Retinal pigment epithelial cell (primary cell): ENCODE measurements around the gene E2F2.

ENCODE experiments used
- DNase-seq: peaks from one replicate; pipeline ENCODE4 v3.0.0-alpha.2; 2010; ENCODE audit warnings: low read depth
- H3K4me3 ChIP-seq: 2 replicates; pipeline ENCODE4 v1.5.1; 2011; ENCODE audit warnings: mild to moderate bottlenecking, low read length, control low read depth, moderate library complexity
- TF ChIP-seq, protein P1 (sequence below): conservative IDR thresholded peaks from 2 replicates; pipeline ENCODE4 v1.5.1; 2011; ENCODE audit warnings: low read depth, low read length, control low read depth, inconsistent platforms

Gene E2F2

DNA sequence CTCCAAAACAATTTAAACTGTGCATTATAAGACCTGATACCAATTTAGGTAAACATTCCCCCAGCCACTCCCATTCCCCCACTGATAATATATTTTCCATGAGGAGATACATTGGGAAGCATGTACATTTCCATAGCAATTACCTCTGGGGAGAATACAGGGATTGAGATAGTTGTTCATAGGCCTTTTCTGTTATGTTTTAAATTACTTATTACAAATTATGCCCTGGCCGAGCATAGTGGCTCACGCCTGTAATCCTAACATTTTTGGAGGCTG is 51.4 kb downstream of the E2F2 start:
- TF ChIP-seq, protein P1, sequence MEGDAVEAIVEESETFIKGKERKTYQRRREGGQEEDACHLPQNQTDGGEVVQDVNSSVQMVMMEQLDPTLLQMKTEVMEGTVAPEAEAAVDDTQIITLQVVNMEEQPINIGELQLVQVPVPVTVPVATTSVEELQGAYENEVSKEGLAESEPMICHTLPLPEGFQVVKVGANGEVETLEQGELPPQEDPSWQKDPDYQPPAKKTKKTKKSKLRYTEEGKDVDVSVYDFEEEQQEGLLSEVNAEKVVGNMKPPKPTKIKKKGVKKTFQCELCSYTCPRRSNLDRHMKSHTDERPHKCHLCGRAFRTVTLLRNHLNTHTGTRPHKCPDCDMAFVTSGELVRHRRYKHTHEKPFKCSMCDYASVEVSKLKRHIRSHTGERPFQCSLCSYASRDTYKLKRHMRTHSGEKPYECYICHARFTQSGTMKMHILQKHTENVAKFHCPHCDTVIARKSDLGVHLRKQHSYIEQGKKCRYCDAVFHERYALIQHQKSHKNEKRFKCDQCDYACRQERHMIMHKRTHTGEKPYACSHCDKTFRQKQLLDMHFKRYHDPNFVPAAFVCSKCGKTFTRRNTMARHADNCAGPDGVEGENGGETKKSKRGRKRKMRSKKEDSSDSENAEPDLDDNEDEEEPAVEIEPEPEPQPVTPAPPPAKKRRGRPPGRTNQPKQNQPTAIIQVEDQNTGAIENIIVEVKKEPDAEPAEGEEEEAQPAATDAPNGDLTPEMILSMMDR = no peak
- DNase-seq = no peak
- H3K4me3 ChIP-seq = no peak overlapping the region

DNA sequence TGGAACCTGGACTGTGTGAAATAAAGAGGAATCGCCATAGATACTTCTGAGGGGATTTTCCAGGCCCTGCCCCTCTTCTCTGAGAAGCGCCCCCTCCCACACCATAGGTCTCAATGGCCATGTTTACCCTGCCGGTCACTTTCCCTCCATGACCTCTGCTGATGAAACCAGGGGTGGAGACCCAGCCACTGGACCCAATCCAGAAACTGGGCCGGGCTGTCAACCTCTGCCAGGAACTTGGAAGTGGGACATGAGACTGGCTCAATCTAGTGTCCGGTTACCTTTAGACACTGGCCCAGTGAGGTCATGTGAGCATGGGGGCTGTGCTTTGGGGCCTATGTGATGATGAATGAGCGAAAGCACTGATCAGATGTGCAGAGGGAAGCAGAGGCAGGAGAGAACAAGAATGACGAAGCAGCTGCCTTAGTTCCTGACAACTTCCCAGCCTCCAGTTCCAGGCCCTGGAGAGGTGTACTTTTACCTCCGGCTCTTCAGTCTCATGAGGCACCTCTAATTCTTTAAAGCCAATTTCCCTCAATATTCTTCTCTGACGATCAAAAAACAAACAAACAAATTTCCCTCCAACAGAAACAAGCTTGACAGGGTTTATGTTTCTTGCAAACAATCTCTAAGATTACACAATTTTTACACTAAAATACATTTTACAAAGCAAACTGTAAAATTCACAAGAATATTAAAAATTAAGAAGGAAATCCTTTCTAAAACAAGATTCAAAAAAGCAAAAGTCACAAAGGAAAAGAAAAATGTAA is 52.0 kb downstream of the E2F2 start:
- TF ChIP-seq, protein P1 = no peak
- DNase-seq = no peak
- no peak overlapping the region for H3K4me3 ChIP-seq

DNA sequence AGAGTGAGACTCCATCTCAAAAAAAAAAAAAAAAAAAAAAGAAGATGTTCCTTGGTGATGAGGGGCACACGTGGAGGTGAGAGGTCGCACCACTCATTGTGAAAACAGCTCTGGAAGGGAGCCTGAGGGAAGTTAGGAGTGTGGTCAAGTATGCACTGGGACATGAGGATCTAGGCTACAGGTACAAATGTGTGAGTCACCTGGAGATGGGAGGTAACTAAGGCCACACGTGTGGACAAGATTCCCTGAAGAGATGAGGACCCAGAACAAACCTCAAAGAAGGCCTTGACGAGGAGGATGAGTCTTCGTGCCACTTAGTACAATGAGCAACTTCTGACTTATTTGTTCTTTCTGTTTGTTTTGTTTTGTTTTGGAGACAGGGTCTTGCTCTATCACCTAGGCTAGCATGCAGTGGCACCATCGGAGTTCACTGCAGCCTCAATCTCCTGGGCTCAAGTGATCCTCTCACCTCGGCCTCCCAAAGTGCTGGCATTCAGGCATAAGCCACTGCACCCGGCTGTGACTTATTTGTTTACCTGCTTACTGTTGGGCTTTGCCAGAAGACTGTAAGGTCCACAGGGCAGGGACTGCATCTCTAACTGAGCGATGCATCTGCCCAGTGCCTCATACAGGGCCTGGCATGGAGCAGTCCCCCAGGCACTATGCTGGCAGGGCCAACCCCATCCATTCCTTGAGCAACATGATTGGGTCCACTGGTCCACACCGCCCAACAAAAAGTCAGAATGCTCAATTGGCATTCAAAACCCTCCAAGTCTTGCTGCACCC is 53.5 kb downstream of the E2F2 start:
- no peak for DNase-seq
- H3K4me3 ChIP-seq = no peak overlapping the region
- TF ChIP-seq, protein P1 = no peak

DNA sequence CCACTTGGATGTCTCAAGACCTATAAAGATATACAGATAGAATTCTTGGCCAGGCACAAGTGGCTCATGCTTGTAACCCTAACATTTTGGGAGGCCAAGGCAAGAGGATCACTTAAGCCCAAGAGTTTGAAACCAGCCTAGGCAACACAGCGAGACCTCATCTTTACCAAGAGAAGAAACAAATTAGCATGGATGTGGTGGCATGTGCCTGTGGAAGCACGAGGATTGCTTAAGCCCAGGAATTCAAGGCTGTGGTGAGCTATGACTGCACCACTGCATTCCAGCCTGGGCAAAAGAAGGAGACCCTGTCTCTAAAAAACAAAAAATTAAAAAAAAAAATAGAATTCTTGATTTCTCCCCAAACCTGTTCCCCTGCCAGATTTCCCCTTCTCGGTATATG is 55.4 kb downstream of the E2F2 start:
- TF ChIP-seq, protein P1 = no peak
- DNase-seq = no peak
- H3K4me3 ChIP-seq = no peak overlapping the region

DNA sequence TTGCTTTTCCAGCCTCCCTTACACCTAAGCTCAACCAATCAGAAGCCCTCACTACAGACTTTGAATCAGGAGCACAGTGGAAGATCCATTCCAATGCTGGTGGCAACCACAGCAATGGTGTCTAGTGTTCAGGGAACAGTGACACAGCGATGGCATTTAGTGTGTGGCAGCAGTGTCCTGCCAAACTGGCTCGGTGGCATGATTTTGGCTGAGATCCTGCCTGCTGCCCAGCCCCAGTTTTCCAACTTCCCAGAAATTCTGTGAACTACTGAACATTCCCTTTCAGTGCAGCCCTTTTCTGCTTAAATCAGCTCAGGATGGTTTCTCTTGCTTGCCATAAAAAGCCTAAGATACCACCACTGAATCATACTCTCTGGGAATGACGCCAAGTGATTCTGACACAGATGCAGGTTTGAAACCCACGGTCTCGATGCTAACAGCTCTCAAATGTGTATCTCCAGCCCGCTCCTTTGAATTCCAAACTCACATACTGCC is 55.9 kb downstream of the E2F2 start:
- H3K4me3 ChIP-seq = no peak overlapping the region
- no peak for DNase-seq
- TF ChIP-seq, protein P1 = no peak

DNA sequence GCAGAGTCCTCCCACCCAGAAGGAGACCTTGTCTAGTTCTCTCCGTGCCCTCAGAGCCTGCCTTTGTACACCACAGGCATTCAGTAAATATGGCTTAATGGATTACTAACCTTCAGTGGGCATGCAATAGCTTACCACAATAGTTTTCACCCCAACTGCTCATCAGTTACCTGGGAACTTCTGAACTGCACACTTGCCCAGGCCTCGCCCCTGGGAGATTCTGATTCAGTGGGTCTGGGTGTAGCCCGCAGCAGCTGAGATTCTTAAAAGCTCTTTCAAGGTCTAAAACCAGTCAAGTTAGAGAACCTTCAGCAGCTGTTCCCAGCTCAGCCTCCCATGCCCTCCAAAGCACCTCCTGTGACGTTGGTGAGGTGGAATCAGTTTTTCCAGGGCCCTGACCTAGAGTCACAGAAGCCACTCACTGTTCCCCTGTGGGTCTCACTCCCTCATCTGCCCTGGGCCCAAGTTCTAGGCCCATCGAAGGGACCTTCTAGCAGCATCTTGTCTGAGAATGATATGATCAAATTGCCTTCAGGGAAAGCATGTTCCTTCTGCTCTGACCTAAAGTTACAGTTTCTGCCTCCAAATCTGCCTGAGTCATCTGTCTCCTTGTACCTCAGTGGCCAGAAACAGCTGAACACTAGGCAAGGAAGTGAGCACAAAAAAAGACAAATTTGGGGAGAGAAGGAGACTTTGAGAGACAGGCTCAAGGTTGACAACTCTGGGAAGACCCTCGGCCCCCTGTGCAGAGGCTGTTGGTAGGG is 57.8 kb downstream of the E2F2 start:
- TF ChIP-seq, protein P1 = no peak
- no peak overlapping the region for H3K4me3 ChIP-seq
- no peak for DNase-seq
